A549 (cell line): Measurements from ENCODE around the gene ROS1. TPM values are rescaled to one million over a fixed set of nuclear protein-coding genes. Genes with fewer than 3 reads are reported as not detected.

Experiments used
- ATAC-seq, 2 experiments: fragments of 200-7000 bp in 1 of 2; fragments of >200 bp in 1 of 2; cut with Nextera tagmentation in 1 of 2; cut with Tn5 transposase in 1 of 2; 3 replicates each; pipeline versions ENCODE4 v1.8.0 to v1.9.1; 2018 to 2020; ENCODE audit warnings: mild to moderate bottlenecking in 1 of 2, moderate library complexity in 1 of 2
- CTCF ChIA-PET: fragments of 300-600 bp; sonication (Branson Sonifier 250); formaldehyde crosslinking; extraction: SDS; loops from one replicate; lab custom pipeline; 2021; ENCODE audit warnings: antibody characterized with exemption, inconsistent platforms; lab: Yijun Ruan, JAX
- POLR2A ChIA-PET: fragments of 350-600 bp; formaldehyde crosslinking; extraction: SDS; loops from one replicate; lab custom pipeline; 2021; ENCODE audit warnings: antibody characterized with exemption, inconsistent platforms; lab: Yijun Ruan, JAX
- DNase-seq, 2 experiments: peaks; one replicate each; pipeline versions ENCODE4 v3.0.0 to v3.0.0-alpha.2; 2011 to 2016; ENCODE audit warnings: low read depth in 1 of 2, low spot score in 1 of 2
- FAIRE-seq: peaks from 2 replicates; lab custom pipeline; 2011; peaks lifted over from hg19 to GRCh38; lab: Jason Lieb, UNC
- H3K27ac ChIP-seq, 2 experiments: fragments of >200 bp; sonication (Bioruptor Twin); formaldehyde crosslinking; 3 replicates each; pipeline ENCODE4 v1.5.1; 2016 to 2017
- H3K4me1 ChIP-seq: fragments of >200 bp; sonication (Bioruptor Twin); formaldehyde crosslinking; 3 replicates; pipeline ENCODE4 v1.6.1; 2016
- H3K4me2 ChIP-seq: fragments of >200 bp; sonication (Bioruptor Twin); formaldehyde crosslinking; 3 replicates; pipeline ENCODE4 v1.6.1; 2016
- H3K4me3 ChIP-seq: fragments of >200 bp; sonication (Bioruptor Twin); formaldehyde crosslinking; 3 replicates; pipeline ENCODE4 v1.5.1; 2016
- H3K9me3 ChIP-seq: fragments of >200 bp; sonication (Bioruptor Twin); formaldehyde crosslinking; 3 replicates; pipeline ENCODE4 v1.6.1; 2016
- BHLHE40 ChIP-seq: IDR thresholded peaks from 2 replicates; pipeline ENCODE4 v1.6.1; 2012; ENCODE audit warnings: low read depth, low read length, inconsistent platforms
- CBX8 ChIP-seq: fragments of 200-600 bp; sonication (generic); IDR thresholded peaks from 2 replicates; pipeline ENCODE4 v1.6.1; 2016
- CEBPB ChIP-seq, 2 experiments: fragments of >200 bp in 1 of 2; sonication (Bioruptor Twin) in 1 of 2; formaldehyde crosslinking in 1 of 2; IDR thresholded peaks; 2 replicates each; pipeline ENCODE4 v1.6.1; 2012 to 2016
- CHD2 ChIP-seq: fragments of 150-350 bp; IDR thresholded peaks from 2 replicates; pipeline ENCODE4 v1.6.1; 2014; ENCODE audit warnings: low read length; ENCODE audit not compliant: partially characterized antibody
- CHD4 ChIP-seq: fragments of 200-600 bp; sonication (generic); IDR thresholded peaks from 2 replicates; pipeline ENCODE4 v1.6.1; 2016; ENCODE audit warnings: antibody characterized with exemption, mild to moderate bottlenecking, borderline replicate concordance
- EHMT2 ChIP-seq: fragments of 200-600 bp; sonication (generic); IDR thresholded peaks from 2 replicates; pipeline ENCODE4 v1.6.1; 2016; ENCODE audit warnings: antibody characterized with exemption, low read depth, mild to moderate bottlenecking, moderate library complexity
- KDM1A ChIP-seq: fragments of 200-600 bp; sonication (generic); IDR thresholded peaks from 2 replicates; pipeline ENCODE4 v1.6.1; 2016; ENCODE audit warnings: low read depth, mild to moderate bottlenecking
- MAFK ChIP-seq: fragments of 450-650 bp; IDR thresholded peaks from 2 replicates; pipeline ENCODE4 v1.6.1; 2014; ENCODE audit not compliant: partially characterized antibody
- MYC ChIP-seq: IDR thresholded peaks from 2 replicates; pipeline ENCODE4 v1.6.1; 2012; ENCODE audit warnings: mild to moderate bottlenecking, inconsistent platforms, low read length, improper control_type of control experiment, borderline replicate concordance
- NPAS2 ChIP-seq: fragments of 250-450 bp; sonication (Bioruptor Pico); IDR thresholded peaks from 2 replicates; pipeline ENCODE4 v1.8.0; 2022; ENCODE audit warnings: mild to moderate bottlenecking, moderate library complexity, borderline replicate concordance
- NR3C1 ChIP-seq: fragments of >200 bp; sonication (Bioruptor Twin); formaldehyde crosslinking; IDR thresholded peaks from 3 replicates; pipeline ENCODE4 v1.6.1; 2017
- POLR2A ChIP-seq: IDR thresholded peaks from 2 replicates; pipeline ENCODE4 v1.6.1; 2012; ENCODE audit warnings: mild to moderate bottlenecking, low read length
- RAD21 ChIP-seq, 2 experiments: fragments of >200 bp in 1 of 2; sonication (Bioruptor Twin) in 1 of 2; formaldehyde crosslinking in 1 of 2; IDR thresholded peaks in 1 of 2; conservative IDR thresholded peaks in 1 of 2; 2 replicates in 1 of 2; 3 replicates in 1 of 2; pipeline ENCODE4 v1.6.1; 2012 to 2018; ENCODE audit warnings: inconsistent platforms in 1 of 2
- ZFP36 ChIP-seq: fragments of 450-650 bp; IDR thresholded peaks from 2 replicates; pipeline ENCODE4 v1.6.1; 2014; ENCODE audit warnings: borderline replicate concordance; ENCODE audit not compliant: partially characterized antibody
- ZNF302 ChIP-seq: fragments of 250-450 bp; sonication (Bioruptor Pico); IDR thresholded peaks from 2 replicates; pipeline ENCODE4 v1.9.0; 2021; ENCODE audit warnings: inconsistent platforms, mild to moderate bottlenecking, moderate library complexity
- WGBS: methylation state at CpG from one replicate; pipeline ENCODE4 v1.1.6; 2017; ENCODE audit errors: missing lambda C conversion rate; 5-methylcytosine and 5-hydroxymethylcytosine counted together
- polyA plus RNA-seq, 4 experiments: library from polyadenylated mRNA; depleted of rRNA in 3 of 4; stranded (reverse); fragments of >200 nt; fragmentation: RNase III in 1 of 4; extraction: RNeasy Plus Mini Kit Qiagen cat#74134 plus additional on column Dnase treatment in 1 of 4; gene quantifications; 2 replicates in 3 of 4; 3 replicates in 1 of 4; pipeline ENCODE4 v1.2.3, GENCODE V29; 2011 to 2017
- TF ChIP-seq, protein P1 (sequence below): fragments of >200 bp; sonication (Bioruptor Twin); formaldehyde crosslinking; IDR thresholded peaks from 3 replicates; pipeline ENCODE4 v1.5.1; 2016
- TF ChIP-seq, protein P2 (sequence below): fragments of >200 bp; sonication (Bioruptor Twin); formaldehyde crosslinking; IDR thresholded peaks from 3 replicates; pipeline ENCODE4 v1.6.1; 2016

The ROS1 gene
- polyA plus RNA-seq, 2 of the 4 experiments (the other 2 are of a cell fraction) = 0.17 to 0.18 TPM

DNA sequence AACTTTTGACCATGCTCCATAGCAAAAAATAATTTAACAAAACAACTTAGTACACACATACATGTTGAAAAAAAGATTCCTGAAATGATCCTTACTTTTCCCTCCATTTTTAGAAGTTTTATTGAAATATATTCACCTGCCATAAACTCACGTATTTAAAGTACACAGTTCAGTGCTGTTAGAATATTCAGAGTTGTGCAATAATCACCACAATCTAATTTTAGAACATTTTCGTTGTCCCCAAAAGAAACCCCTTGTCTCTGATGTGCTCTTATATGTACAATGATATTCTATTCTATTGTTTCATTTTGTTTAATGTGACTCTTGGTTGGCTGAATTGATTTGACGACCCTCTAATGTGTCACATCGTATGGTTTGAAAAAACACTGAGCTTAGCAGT, 15.9 kb downstream of the ROS1 start:
- H3K4me1 ChIP-seq = peaks cover 13% of the 10 kb centered on the region; the same call in 2 of the 3 replicates
- ChIA-PET POLR2A (no interaction called here), CTCF (interaction anchor here (1.1 kb wide), 1 partner anchor 16 kb away, joined by 3 read pairs; the partner anchor contains the start of gene ROS1)
- H3K27ac ChIP-seq = no peak overlapping the region; a peak in 1 of 6 replicates
- ATAC-seq (no peak), FAIRE-seq (no peak), DNase-seq (no peak)
- no peaks in the 10 kb centered on the region for H3K9me3 ChIP-seq
- TF ChIP-seq CBX8 = no peak
- TF ChIP-seq CEBPB (IDR thresholded peaks at IDR 0.05) = no peak
- 59% methylated on average over 4 of the region's 4 CpGs for WGBS
- no peak overlapping the region for H3K4me2 ChIP-seq
- no peak overlapping the region for H3K4me3 ChIP-seq

DNA sequence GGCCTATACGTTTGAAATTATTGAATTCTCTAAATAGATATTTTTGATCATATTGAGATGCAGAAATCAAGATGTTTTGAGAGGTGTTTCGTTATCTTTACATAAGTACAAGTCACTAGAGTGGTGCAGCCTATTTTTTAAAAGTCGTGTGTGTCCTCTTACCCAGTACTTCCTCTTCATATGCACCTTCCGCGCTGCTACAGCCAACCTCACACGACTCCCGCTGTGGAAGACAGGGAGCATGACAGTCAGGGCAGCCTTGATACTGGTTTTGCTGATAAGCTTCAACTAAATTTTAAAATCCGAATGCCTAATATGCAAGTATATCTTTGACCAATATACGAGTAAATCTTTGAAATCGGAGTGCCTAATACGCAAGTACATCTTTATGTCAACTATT, 16.3 kb downstream of the ROS1 start:
- CTCF ChIA-PET = interaction anchor here (1.1 kb wide), 1 partner anchor 16 kb away, joined by 3 read pairs; the partner anchor contains the start of gene ROS1
- POLR2A ChIA-PET = no interaction called here
- 84% methylated on average over 11 of the region's 11 CpGs for WGBS
- no peak overlapping the region; a peak in 1 of 6 replicates for H3K27ac ChIP-seq
- TF ChIP-seq POLR2A = no peak
- no peak for TF ChIP-seq ZFP36
- TF ChIP-seq EHMT2 = no peak
- TF ChIP-seq CHD4 = no peak
- TF ChIP-seq MYC = no peak
- no peak for TF ChIP-seq NR3C1
- TF ChIP-seq MAFK = no peak
- TF ChIP-seq, protein P1, sequence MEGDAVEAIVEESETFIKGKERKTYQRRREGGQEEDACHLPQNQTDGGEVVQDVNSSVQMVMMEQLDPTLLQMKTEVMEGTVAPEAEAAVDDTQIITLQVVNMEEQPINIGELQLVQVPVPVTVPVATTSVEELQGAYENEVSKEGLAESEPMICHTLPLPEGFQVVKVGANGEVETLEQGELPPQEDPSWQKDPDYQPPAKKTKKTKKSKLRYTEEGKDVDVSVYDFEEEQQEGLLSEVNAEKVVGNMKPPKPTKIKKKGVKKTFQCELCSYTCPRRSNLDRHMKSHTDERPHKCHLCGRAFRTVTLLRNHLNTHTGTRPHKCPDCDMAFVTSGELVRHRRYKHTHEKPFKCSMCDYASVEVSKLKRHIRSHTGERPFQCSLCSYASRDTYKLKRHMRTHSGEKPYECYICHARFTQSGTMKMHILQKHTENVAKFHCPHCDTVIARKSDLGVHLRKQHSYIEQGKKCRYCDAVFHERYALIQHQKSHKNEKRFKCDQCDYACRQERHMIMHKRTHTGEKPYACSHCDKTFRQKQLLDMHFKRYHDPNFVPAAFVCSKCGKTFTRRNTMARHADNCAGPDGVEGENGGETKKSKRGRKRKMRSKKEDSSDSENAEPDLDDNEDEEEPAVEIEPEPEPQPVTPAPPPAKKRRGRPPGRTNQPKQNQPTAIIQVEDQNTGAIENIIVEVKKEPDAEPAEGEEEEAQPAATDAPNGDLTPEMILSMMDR = no peak
- no peak for TF ChIP-seq CHD2
- H3K4me2 ChIP-seq = no peak overlapping the region
- ATAC-seq (no peak), DNase-seq (no peak), FAIRE-seq (no peak)
- peaks cover 8% of the 10 kb centered on the region; the same call in 2 of the 3 replicates for H3K4me1 ChIP-seq
- H3K9me3 ChIP-seq = no peaks in the 10 kb centered on the region
- H3K4me3 ChIP-seq = no peak overlapping the region

DNA sequence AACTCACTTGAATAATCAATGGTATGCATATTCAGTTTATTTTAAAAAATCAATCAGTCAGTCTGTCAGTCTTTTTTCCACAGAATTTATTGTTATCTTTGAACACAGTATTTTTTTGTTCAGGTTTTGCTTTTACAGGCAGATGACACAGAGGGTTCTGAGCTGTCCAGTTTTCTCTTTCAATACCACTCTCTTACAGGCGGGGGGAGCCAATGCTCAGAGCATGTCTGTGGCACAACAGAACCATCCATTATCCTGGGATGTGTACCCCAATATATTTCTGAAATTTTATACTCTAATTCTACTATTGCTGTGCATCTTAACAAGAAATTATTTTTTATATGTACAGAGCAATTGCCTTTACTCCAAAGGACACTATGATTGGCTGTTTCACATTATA, 21.2 kb downstream of the ROS1 start:
- Histone ChIP-seq H3K4me1 (peaks cover 4% of the 10 kb centered on the region; the same call in 2 of the 3 replicates), H3K4me3 (no peak overlapping the region)
- DNase-seq (no peak), FAIRE-seq (no peak)
- no peak for TF ChIP-seq BHLHE40
- TF ChIP-seq RAD21 (conservative IDR thresholded peaks at IDR 0.05 in 1 of 2, IDR thresholded peaks at IDR 0.05 in 1 of 2) = 0 out of 5 replicates have a peak, but pooled peaks of 1 of the 2 experiments have one; percentile 16
- TF ChIP-seq, all 56 proteins: peak for 1
- ChIA-PET CTCF (interaction anchor here (0.6 to 2.2 kb wide), 4 partner anchors 38 to 201 kb away, joined by 3 to 5 read pairs (median 4); no protein-coding TSS in a partner anchor), POLR2A (no interaction called here)
- WGBS = 7% methylated on average over 1 of the region's 1 CpG
- peak in 1 of 2 experiments; percentile 66; a peak in 2 of 6 replicates for ATAC-seq
- Histone ChIP-seq H3K4me2 (no peak overlapping the region), H3K27ac (no peak overlapping the region; a peak in 2 of 6 replicates), H3K9me3 (no peaks in the 10 kb centered on the region)

DNA sequence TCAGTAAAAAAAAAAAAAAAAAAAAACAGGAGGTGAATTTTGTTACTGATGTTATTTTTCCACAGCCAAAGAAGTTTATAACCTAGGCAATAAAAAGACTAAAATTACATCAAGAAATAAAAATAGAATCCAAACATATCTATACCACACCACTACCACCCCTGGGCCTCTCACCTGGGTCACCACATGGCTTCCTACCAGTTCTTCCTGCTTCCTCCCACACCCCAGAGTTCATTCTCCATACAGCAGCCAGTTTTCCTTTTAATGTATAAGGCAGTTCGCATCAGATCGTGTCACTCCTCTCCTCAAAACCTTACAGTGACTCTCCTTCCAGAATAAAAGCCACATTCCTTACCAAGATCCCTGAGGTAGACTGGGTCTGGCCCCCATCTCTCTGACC, 23.9 kb downstream of the ROS1 start:
- ChIA-PET CTCF (interaction anchor here (1.3 to 1.9 kb wide), 2 partner anchors 10 to 48 kb away, joined by 3 to 5 read pairs; no protein-coding TSS in a partner anchor), POLR2A (no interaction called here)
- no peak overlapping the region for H3K4me2 ChIP-seq
- TF ChIP-seq NPAS2 = no peak
- TF ChIP-seq BHLHE40 = no peak
- no peak for TF ChIP-seq NR3C1
- no peak for TF ChIP-seq KDM1A
- no peak for TF ChIP-seq ZNF302 (CRISPR knock-in tag)
- TF ChIP-seq, protein P2, sequence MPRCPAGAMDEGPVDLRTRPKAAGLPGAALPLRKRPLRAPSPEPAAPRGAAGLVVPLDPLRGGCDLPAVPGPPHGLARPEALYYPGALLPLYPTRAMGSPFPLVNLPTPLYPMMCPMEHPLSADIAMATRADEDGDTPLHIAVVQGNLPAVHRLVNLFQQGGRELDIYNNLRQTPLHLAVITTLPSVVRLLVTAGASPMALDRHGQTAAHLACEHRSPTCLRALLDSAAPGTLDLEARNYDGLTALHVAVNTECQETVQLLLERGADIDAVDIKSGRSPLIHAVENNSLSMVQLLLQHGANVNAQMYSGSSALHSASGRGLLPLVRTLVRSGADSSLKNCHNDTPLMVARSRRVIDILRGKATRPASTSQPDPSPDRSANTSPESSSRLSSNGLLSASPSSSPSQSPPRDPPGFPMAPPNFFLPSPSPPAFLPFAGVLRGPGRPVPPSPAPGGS = no peak
- peak overlapping the region; percentile 16 to 45; a peak in 3 of 6 replicates for H3K27ac ChIP-seq
- H3K4me1 ChIP-seq = peaks cover 12% of the 10 kb centered on the region
- no peaks in the 10 kb centered on the region for H3K9me3 ChIP-seq
- WGBS = 85% methylated on average over 2 of the region's 2 CpGs
- no peak overlapping the region for H3K4me3 ChIP-seq
- ATAC-seq = no peak
- FAIRE-seq = no peak
- DNase-seq = no peak
